SJSA1 (cell line): ENCODE measurements around the gene CETN1. TPM values are rescaled to one million over a fixed set of nuclear protein-coding genes. Genes with fewer than 3 reads are reported as not detected.

Source experiments
- DNase-seq, 2 experiments: peaks; one replicate each; pipeline ENCODE4 v3.0.0-alpha.2; 2015 to 2020; ENCODE audit warnings: low spot score in 2 of 2, low read depth in 1 of 2
- H3K27ac ChIP-seq: fragments of 250-450 bp; sonication (Bioruptor Pico); 2 replicates; pipeline ENCODE4 v1.5.1; 2020; ENCODE audit warnings: mild to moderate bottlenecking, moderate library complexity
- H3K27me3 ChIP-seq: fragments of 250-450 bp; sonication (Bioruptor Pico); replicated peaks from 2 replicates; pipeline ENCODE4 v1.5.1; 2020; ENCODE audit warnings: mild to moderate bottlenecking, moderate library complexity
- H3K36me3 ChIP-seq: fragments of 250-450 bp; sonication (Bioruptor Pico); 2 replicates; pipeline ENCODE4 v1.5.1; 2020; ENCODE audit warnings: mild to moderate bottlenecking
- H3K4me1 ChIP-seq: fragments of 250-450 bp; sonication (Bioruptor Pico); replicated peaks from 2 replicates; pipeline ENCODE4 v1.6.1; 2021; ENCODE audit warnings: mild to moderate bottlenecking
- H3K4me3 ChIP-seq: fragments of 250-450 bp; sonication (Bioruptor Pico); 2 replicates; pipeline ENCODE4 v1.5.1; 2020; ENCODE audit warnings: mild to moderate bottlenecking
- H3K9me3 ChIP-seq: fragments of 250-450 bp; sonication (Bioruptor Pico); replicated peaks from 2 replicates; pipeline ENCODE4 v1.5.1; 2020; ENCODE audit warnings: mild to moderate bottlenecking
- total RNA-seq: library from RNA; depleted of rRNA; stranded (reverse); fragments of >200 nt; shearing (Covaris generic); gene quantifications from 2 replicates; pipeline ENCODE4 v1.2.3, GENCODE V29; 2014; rRNA removed

CETN1 gene
- not detected in 2 replicates for total RNA-seq

DNA sequence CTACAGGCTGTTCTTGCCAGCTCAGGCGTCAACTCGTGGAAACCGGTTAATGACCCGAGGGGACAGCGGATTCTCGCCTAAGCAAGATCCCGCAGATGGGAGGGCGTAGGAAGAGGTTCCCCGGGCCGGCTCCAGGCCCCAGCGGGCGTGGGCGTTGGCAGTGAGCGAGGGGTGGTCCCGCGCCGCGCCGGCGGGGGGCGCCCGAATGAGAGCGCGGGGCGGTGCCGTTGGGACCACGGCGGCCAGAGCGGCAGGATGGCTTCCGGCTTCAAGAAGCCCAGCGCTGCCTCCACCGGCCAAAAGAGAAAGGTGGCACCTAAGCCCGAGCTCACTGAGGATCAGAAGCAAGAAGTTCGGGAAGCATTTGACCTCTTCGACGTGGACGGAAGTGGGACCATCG, at the start of gene CETN1:
CETN1 (plus strand) TSS at position 227 of the 400 bp plus-strand sequence; CDS start at position 256, 29 bp downstream.
- Histone ChIP-seq H3K27ac (peak within 1 kb of the TSS; percentile 87), H3K27me3 (no peaks in the 10 kb centered on the region), H3K9me3 (peaks cover 2% of the 10 kb centered on the region; the same call in 1 of the 2 replicates), H3K36me3 (no peaks in the 10 kb centered on the region; the same call in 1 of the 2 replicates), H3K4me3 (no peak within 1 kb of the TSS), H3K4me1 (peaks cover 48% of the 10 kb centered on the region)
- no peak for DNase-seq

DNA sequence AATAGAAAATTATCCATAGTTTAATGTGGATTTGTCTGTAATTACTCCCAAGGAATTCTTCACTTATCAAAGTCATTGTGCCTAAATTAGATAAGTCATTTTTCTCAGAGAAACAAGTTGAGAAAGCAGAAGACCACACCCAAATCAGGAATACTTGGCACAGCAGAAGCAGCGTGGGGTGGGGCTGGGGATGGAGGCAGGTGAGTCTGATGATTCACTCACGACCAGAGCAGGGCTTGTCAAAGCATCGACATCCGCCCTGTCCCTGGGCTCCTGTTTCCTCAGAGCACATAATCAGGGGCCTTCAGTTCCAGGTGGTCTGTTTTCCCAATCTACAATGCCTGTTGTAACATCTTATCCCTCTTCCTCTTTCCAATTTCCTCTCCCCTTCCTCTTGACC, 48.2 kb upstream of the CETN1 start:
- Histone ChIP-seq H3K36me3 (no peaks in the 10 kb centered on the region), H3K27me3 (no peaks in the 10 kb centered on the region), H3K4me3 (no peak overlapping the region), H3K4me1 (peaks cover 5% of the 10 kb centered on the region; the same call in 1 of the 2 replicates), H3K27ac (no peak overlapping the region), H3K9me3 (no peaks in the 10 kb centered on the region; the same call in 1 of the 2 replicates)
- no peak for DNase-seq

DNA sequence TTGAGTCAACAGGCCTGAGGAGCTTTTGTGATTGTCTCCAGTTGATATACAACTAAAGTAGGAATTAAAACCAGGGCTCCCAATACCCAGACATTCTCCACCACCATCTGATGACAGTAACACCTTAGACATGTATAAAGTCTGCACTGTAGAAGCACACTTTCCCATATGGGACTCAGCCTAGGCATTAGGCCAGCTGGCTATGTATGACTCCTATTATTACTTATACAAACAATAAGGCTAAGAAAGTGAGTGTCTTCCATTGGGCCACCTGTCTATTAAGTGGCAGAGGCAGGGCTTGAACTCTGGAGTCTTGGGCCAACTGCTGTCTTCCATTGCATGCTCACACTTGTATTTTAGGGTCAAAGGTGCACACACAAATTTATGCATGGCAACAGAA, 47.5 kb upstream of the CETN1 start:
- no peaks in the 10 kb centered on the region; the same call in 1 of the 2 replicates for H3K4me1 ChIP-seq
- H3K9me3 ChIP-seq, result no peaks in the 10 kb centered on the region; the same call in 1 of the 2 replicates
- no peaks in the 10 kb centered on the region for H3K36me3 ChIP-seq
- DNase-seq, result no peak
- no peak overlapping the region for H3K27ac ChIP-seq
- no peaks in the 10 kb centered on the region for H3K27me3 ChIP-seq
- no peak overlapping the region for H3K4me3 ChIP-seq

DNA sequence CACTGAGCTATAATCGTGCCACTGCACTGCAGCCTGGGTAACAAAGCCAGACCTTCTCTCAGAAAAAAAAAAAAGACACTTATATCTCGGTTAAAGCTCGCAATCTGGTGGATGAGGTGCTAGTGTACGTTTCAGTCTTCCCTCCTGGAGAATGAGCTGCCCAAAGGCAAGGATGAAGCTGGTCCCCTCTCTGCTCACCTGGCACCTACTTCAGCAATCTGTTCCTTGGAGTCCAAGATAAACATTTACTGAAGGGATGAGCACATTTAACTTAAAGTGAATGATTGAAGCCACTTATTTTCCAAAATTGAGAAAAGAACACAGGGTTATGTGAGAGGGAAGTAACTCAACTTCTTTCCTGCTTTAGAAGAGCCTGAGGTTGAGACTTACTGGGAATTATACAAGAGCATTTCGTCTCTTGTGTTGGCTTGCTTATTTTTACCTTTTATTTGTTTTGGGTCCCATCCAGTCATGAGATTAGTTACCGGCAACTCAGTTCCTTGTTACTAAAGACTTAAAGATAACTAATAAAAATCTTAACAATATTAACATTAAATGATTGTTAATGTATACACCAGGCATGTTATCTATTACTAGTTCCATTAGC, 46.1 kb upstream of the CETN1 start:
- H3K36me3 ChIP-seq, result no peaks in the 10 kb centered on the region
- no peak overlapping the region for H3K27ac ChIP-seq
- H3K4me1 ChIP-seq, result no peaks in the 10 kb centered on the region
- H3K4me3 ChIP-seq, result no peak overlapping the region
- no peaks in the 10 kb centered on the region for H3K27me3 ChIP-seq
- no peak for DNase-seq
- no peaks in the 10 kb centered on the region; the same call in 1 of the 2 replicates for H3K9me3 ChIP-seq

DNA sequence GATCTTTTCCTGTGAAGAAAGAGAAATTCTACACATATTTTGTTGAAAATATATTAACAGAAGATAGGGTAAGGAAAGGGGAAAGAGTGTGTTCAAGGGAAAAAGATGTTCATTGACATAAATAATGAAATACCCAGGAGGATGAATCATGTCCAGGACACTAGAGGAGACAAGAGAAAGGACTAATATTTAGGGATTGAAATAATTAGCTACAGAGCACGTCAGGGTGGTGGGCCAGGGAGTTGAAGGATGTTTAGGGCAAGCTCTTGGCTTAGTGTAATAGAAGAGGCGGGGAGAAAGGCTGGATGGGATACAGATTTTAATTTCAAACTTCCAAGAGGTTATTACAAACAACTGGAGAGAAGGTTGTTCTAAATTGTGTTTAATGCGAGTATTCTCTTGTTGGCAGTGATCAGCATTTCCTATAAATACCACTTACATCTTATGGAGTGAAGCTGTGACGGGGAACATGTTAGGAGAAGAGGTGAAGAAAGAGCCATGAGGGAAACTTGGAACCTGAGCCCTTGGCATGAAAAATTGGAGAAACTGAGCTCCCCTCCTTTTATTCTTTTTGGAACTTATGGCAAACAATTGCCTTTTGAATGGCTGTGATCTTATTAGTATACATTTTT, 36.6 kb upstream of the CETN1 start:
- no peaks in the 10 kb centered on the region for H3K9me3 ChIP-seq
- H3K36me3 ChIP-seq, result no peaks in the 10 kb centered on the region
- H3K27ac ChIP-seq, result peak overlapping the region; percentile 32
- H3K27me3 ChIP-seq, result no peaks in the 10 kb centered on the region
- peaks cover 21% of the 10 kb centered on the region for H3K4me1 ChIP-seq
- DNase-seq, result peak in 1 of 2 experiments; percentile 51
- no peak overlapping the region for H3K4me3 ChIP-seq

DNA sequence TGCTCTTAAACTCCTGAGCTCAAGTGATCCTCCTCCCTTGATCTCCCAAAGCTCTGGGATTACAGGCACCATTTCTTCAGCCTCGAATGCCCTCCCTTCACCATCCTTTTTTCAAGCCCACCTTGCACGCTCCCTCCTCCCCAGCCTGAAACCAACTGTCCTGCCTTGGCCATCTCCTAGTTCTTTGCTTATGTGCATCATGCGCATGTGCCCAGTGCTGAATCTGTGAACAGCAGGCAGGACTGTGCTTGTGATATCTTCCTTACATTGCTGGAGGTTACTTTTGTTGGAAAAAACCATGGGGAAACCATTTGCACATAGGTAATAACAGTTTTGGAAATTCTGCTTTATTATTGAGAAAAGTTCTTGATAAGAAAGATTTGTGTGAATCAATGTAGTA, 30.2 kb upstream of the CETN1 start:
- H3K27ac ChIP-seq, result no peak overlapping the region
- no peaks in the 10 kb centered on the region for H3K36me3 ChIP-seq
- H3K27me3 ChIP-seq, result no peaks in the 10 kb centered on the region
- no peak for DNase-seq
- H3K9me3 ChIP-seq, result no peaks in the 10 kb centered on the region
- H3K4me3 ChIP-seq, result no peak overlapping the region
- H3K4me1 ChIP-seq, result no peaks in the 10 kb centered on the region

DNA sequence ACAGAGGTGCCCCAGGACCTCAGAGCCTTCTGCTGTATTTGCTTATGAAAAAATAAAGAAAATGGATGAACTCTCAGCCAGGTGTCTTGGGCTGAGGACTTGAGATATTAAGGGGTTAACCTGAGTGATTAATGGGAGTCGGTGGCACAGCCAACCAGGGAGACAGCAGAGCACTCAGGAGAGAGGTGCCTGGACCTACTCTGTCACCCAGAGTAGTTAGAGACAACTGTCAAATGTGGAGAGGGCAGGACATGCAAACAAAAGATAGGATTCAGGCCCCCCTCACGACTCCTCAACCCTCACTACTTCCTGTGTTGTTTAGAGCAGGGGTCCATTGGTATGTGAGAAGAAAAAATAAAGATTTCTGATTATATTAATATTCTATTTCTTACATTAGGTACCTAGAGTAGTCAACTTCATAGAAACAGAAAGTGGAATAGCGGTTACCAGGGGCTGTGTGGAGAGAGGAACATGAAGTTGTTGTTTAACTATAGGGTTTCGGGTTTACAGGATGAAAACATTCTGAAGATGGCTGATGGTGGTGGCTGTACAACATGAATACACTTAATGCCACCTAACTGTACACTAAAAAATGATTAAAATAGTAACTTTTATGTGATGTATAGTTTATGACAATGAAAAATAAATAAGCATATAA, 28.6 kb upstream of the CETN1 start:
- no peak overlapping the region for H3K4me3 ChIP-seq
- no peaks in the 10 kb centered on the region for H3K36me3 ChIP-seq
- DNase-seq, result no peak
- H3K9me3 ChIP-seq, result no peaks in the 10 kb centered on the region
- no peaks in the 10 kb centered on the region for H3K27me3 ChIP-seq
- 0 out of 2 replicates have a peak, but pooled peaks cover 3% of the 10 kb centered on the region for H3K4me1 ChIP-seq
- no peak overlapping the region for H3K27ac ChIP-seq

DNA sequence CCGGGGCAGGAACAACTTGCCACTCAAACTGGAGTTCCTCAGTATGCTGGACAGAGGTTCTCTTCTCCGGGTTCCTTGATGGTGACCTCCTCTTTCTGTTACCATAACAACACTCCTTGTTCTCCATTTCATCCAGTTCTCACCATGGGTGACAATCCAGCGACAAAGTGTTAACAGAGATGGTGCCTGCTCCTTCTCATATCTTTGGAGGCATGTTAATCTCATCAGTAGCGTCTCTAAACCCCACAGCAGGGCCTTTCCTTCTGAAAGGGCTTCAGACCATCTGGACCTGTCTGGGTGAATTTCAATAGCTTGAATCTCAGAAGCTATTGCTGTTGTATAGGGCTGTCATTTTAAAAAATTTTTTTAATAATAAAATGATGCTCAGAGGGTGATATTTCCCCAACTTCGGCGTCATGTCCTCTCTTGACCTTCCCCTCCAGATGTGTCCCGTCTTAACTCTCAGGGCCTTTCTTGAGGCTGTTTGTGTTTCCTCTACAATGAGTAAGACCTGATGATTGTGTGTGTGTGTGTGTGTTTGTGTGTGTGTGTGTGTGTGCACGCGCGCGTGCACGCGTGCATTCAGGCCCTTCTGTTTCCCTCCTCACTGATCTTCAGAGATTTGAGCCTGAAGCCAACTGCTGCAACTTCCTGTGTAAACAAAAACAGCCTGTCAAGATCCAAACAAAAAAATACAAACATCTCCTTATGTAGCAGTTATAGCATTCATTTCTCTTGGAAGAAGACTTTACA, 24.3 kb upstream of the CETN1 start:
- no peak for DNase-seq
- Histone ChIP-seq H3K4me1 (0 out of 2 replicates have a peak, but pooled peaks cover 3% of the 10 kb centered on the region), H3K9me3 (no peaks in the 10 kb centered on the region), H3K27me3 (no peaks in the 10 kb centered on the region), H3K36me3 (no peaks in the 10 kb centered on the region), H3K27ac (no peak overlapping the region), H3K4me3 (no peak overlapping the region)

DNA sequence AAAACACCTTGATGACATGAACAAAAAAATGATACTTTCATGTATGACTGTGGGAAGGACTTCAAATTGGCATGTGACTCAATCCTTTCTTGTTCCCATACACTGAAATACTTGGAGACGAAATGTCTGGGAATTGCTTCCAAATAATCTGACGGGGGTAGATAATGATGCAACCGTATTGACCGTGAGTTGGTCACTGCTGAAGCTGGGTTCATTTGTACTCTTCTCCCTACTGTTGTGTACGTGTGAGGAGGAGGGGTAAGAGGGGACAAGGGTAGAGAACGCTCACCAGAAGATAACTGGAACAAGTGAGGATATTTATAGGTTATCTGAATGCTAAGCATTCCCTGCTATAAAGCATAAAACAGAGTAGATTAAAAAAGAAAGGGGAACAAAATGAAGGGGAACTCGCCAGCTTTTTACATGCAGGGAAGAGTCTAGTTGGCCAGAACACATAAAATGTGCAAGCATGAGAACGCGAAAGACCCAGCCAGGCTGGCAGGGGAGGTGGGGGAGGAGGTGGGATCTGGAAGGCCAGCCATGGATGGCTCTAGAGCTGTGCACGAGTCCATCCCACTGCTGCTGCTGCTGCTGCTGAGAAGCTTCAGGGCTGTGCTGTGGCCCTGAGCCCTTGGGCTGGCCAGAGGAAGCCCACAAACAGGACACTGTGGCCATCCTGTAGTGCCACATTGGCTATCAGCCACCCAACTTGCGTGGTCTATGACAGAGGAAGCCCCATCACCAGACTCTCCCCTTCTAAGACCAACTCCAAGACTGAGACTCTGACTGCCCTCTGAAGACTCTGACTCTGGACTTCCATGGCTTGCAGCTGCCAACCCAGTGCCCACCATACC, 15.2 kb upstream of the CETN1 start:
- no peak overlapping the region for H3K4me3 ChIP-seq
- H3K9me3 ChIP-seq, result no peaks in the 10 kb centered on the region
- H3K4me1 ChIP-seq, result peaks cover 31% of the 10 kb centered on the region
- DNase-seq, result peak in 1 of 2 experiments; percentile 24
- H3K27ac ChIP-seq, result no peak overlapping the region
- H3K27me3 ChIP-seq, result no peaks in the 10 kb centered on the region
- no peaks in the 10 kb centered on the region for H3K36me3 ChIP-seq

DNA sequence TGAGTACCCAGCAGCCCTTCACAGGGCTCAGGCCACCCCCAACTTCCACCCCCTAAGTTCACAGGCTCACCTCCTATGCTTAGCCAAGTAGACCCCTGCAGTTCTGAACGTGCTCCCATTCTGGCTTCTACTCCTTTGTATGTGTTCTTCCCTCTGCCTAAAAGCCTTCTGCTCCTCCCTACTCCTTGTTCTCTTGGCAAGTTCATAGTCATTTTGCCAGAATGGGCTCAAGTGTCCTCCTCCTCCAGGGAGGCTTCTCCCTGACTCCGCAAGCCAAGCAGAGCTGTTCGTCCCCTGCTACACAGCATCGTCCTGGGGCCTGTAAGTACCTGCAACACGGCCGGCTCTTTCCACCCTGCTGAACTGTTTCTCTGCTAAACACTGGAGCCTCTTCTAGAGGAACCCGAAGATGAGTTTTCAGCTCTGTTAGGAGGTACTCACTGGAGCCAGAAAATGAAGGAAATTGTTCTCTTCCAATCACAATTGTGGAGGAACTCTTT, 14.6 kb upstream of the CETN1 start:
- Histone ChIP-seq H3K9me3 (no peaks in the 10 kb centered on the region), H3K4me3 (no peak overlapping the region), H3K27me3 (no peaks in the 10 kb centered on the region), H3K36me3 (no peaks in the 10 kb centered on the region), H3K4me1 (peaks cover 31% of the 10 kb centered on the region), H3K27ac (no peak overlapping the region)
- DNase-seq, result no peak

DNA sequence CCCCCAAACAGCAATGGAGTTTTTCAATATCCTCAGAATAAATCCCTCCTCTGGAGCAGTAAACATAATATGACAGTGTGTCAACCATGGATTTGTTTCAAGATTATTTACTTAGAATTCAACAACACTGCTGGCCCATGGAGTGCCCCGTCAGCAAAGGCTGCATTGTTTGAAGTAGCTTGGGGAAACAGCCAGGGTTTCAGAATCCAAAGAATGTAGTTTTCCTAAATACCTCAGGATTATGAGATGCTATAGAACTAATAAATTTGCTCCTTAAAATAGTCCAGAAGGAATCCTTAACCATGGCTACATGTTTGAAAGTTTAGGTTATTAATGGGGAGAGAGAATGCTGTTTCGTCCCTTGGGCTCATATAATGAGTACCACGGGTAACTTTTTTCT, 13.1 kb upstream of the CETN1 start:
- peaks cover 31% of the 10 kb centered on the region for H3K4me1 ChIP-seq
- peak; percentile 58 to 65 for DNase-seq

DNA sequence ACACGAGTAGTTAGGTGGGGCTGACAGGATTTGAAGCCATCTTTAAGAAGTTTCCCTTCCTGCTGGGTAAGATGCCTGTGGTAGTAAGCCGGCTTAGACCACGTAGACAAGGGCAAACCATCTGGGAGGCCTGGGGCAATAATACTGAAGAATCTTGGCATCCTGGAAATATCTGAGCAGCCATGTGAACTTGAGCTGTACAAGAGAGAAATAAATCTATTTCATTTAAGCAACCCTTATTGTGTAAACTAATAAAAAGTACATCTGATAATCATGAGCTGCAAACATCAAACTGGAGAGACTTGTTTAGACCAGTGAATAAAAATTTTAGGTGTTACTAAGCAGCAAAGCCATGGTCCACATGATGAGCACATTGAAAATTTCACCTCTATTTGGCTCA, 11.4 kb upstream of the CETN1 start:
- Histone ChIP-seq H3K4me3 (no peak overlapping the region), H3K27me3 (no peaks in the 10 kb centered on the region), H3K27ac (no peak overlapping the region), H3K36me3 (no peaks in the 10 kb centered on the region), H3K9me3 (no peaks in the 10 kb centered on the region), H3K4me1 (peaks cover 36% of the 10 kb centered on the region)
- DNase-seq, result no peak

More for the DNA sequence above, 13.1 kb upstream of the CETN1 start:
- H3K9me3 ChIP-seq, result no peaks in the 10 kb centered on the region
- H3K36me3 ChIP-seq, result no peaks in the 10 kb centered on the region
- no peak overlapping the region for H3K4me3 ChIP-seq
- H3K27me3 ChIP-seq, result no peaks in the 10 kb centered on the region
- peak overlapping the region; percentile 75 for H3K27ac ChIP-seq

DNA sequence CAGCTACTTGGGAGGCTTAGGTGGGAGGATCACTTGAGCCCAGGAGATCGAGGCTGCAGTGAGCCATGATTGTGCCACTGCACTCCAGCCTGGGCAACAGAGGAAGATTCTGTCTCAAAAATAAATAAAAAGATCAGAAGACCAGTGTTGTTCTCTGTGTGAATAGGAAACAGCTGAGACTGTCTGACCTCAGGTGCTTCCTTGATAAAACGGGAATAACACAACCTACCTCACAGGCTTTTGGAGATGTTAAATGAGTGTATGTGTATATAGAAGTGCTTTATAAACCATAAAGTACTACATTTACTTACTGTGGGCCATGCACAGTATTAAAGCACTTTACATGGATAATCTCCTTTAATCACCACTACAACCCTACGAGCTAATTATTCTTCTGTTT, 9.9 kb upstream of the CETN1 start:
- no peaks in the 10 kb centered on the region for H3K9me3 ChIP-seq
- H3K4me3 ChIP-seq, result no peak overlapping the region
- no peak overlapping the region for H3K27ac ChIP-seq
- H3K27me3 ChIP-seq, result no peaks in the 10 kb centered on the region
- DNase-seq, result no peak
- H3K4me1 ChIP-seq, result peaks cover 41% of the 10 kb centered on the region
- H3K36me3 ChIP-seq, result no peaks in the 10 kb centered on the region
